Fibroblast of the aortic adventitia (primary cell): ENCODE results near the gene SLC10A1. TPM values are rescaled to one million over a fixed set of nuclear protein-coding genes. Genes with fewer than 3 reads are reported as not detected.

Experiments
- DNase-seq: peaks from one replicate; pipeline ENCODE4 v3.0.0-alpha.2; 2010; ENCODE audit warnings: low read depth
- H3K4me3 ChIP-seq: 2 replicates; pipeline ENCODE4 v1.5.1; 2011; ENCODE audit warnings: low read depth, mild to moderate bottlenecking, control low read depth, low read length, moderate library complexity
- CTCF ChIP-seq: IDR thresholded peaks from 2 replicates; pipeline ENCODE4 v1.5.1; 2011; ENCODE audit warnings: mild to moderate bottlenecking, low read length, control low read depth, inconsistent platforms; ENCODE audit not compliant: insufficient read depth
- total RNA-seq: library from RNA; depleted of rRNA; stranded (reverse); fragments of >200 nt; gene quantifications from 2 replicates; pipeline ENCODE4 v1.2.3, GENCODE V29; 2012; ENCODE audit warnings: low replicate concordance

SLC10A1 gene
- total RNA-seq, 1 donor = not detected

- no peak for TF ChIP-seq CTCF
- no peak for DNase-seq
- no peak overlapping the region for H3K4me3 ChIP-seq
Observed at GRCh38 chr14:69784942-69785341, 12.1 kb downstream of the SLC10A1 start.

GRCh38 chr14:69780952-69781351 is 16.1 kb downstream of the SLC10A1 start:
- no peak for TF ChIP-seq CTCF
- H3K4me3 ChIP-seq = no peak overlapping the region
- no peak for DNase-seq

- DNase-seq = no peak
- no peak for TF ChIP-seq CTCF
- no peak overlapping the region for H3K4me3 ChIP-seq
Observed at GRCh38 chr14:69780092-69780491, 16.9 kb downstream of the SLC10A1 start.

GRCh38 chr14:69779088-69779487 is 18.0 kb downstream of the SLC10A1 start:
- no peak for TF ChIP-seq CTCF
- DNase-seq = no peak
- H3K4me3 ChIP-seq = no peak overlapping the region

- no peak for DNase-seq
- TF ChIP-seq CTCF = no peak
- no peak overlapping the region for H3K4me3 ChIP-seq
Observed at GRCh38 chr14:69776875-69777453, 20.1 kb downstream of the SLC10A1 start.

- no peak for DNase-seq
- TF ChIP-seq CTCF = no peak
- H3K4me3 ChIP-seq = no peak overlapping the region
Observed at GRCh38 chr14:69775012-69775411, 22.0 kb downstream of the SLC10A1 start.
